Measurements from ENCODE around the gene SEMA5A.
"Not testable (repeated sequence)": the region's sequence is repeated elsewhere in the genome, so short reads cannot be mapped to it uniquely, and the experiment has no call there.

Gene SEMA5A

DNA sequence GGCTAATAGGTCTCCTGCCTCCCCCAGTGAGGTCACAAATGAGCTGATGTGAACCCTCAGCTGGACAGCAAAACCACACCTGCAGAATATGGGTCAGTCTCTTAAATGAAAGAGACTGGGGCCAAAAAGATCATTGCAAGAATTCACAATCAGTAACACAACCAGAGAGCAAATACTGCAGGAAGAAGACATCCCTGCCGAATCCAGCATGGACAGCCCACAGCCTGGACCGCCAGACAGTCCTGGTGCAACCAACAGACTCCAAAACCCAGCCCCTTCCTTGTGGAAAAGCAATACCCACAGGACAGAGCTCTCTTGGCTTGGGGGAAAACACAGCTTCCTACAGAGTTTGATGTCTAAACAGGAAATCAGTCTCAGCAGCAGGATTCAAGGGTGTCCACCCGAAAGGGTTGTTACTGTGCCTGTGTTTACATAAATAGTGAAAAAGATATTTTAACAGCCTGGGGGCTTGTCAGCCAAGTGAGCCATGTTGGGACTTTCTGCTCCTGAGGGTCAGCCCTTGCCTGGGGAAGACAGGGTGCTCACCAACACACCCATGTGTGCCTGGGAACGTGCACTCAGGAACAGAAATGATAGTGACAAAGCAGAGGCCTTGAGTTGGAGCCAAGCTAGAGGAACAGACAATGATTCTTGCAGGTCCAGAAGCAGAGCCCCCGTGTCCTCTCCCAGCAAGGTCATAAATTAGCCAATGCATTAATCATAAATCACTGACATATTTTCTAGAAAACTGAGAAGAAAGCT lies 106.2 kb downstream of the SEMA5A start:
- DNase-seq = no peak

GRCh38 chr5:9438596-9439354 lies 107.1 kb downstream of the SEMA5A start:
- DNase-seq = no peak

DNA sequence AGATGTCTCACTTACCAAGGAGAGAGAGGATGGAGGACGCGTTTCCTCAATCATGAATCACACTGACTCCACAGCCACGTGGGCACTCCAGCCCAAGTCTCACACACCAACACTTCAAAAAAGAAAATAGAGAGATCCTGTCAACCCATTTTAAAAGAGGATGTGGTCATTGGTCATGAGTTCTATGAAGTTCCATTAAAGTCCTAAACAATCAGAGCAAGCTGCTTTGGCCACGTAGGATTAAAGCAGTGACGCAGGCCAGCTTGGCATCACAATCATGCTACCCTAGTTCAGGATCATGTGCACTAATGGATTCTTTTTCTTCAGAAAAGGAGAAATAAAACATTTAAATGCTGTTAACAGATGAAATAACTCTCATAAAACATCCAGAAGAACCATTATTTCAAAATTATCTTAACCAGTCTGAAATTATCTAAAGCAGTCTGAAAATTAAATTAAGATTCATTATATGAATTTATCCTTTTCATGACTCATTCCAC lies 108.1 kb downstream of the SEMA5A start:
- DNase-seq = no peak

DNA sequence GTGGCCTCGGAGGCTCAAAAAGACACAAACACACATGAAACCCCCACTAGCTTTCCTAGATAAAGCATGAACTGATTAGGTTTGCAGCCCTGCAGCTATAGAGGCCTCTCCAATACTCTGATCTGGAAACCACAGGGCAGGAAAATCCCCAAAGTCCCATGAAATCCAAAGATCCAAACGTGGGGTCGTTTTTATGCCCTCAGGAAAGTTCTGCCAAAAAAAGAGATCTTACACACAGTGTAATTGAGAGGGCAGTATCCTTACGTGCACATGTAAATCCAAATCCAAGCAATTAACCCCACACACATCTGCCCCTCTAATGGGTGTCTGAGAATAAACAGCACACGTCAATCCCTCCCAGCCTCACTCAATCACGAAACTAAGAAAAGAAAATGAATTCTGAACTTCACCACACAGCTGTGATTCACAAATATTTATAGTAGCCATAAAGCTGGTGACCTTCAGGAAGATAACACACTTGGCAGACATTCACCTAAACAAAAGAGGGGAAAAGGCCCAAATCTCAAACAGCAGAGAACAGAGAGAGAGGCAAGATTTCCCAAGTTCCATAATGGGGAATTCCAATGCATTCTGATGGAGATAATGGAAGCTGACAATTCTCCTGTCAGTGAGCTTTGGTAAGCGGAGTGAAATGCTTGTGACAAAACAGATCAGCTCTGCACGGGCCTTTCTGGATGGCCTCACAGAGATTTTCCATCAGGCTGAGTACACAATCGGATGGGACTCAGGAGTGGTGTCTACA lies 114.2 kb downstream of the SEMA5A start:
- no peak for DNase-seq

- DNase-seq = no peak
Measured at GRCh38 chr5:9431151-9431495, 114.8 kb downstream of the SEMA5A start.

DNA sequence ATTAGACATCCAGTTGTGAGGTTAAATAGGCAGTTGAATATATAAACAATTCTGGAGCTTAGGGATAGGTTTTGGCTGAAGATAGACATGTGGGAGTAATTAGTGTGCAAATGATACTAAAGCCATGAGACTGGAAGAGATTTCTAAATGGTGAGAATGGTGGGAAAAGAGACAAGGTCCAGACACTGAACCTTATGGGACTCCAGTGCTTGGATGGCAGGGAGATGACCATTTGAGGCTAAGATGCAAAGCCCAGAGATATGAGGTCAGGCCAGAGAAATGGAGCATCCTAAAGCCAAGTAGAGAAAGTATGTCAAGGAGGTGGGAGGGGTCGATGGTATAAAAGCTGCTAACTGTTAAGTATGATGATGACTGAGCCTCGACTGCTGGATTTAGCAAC lies 115.6 kb downstream of the SEMA5A start:
- DNase-seq = no peak

DNA sequence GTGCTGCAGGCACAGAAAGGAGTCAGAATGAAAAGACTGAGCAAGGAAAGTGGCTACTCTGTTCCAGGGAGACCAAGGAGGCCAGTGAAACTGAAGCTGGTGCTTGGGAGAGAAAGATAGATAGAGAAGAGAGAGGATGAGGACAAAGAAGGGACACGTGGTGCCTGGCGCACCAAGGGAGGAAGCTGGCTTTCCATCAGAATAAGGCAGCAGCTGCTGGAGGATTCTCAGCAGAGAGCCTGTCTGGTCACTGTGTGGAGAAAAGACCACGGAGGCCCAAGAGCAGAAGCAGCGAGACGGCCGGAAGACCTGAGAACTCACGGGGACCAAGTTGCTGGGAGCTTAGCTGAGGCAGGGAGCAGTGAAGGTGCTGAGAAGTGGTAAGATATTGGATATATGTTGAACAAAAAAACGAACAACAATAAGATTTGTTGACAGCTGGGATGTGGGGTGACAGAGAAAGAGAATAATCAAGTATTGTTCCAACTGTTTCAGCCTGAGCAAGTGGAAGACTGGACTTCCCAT lies 116.1 kb downstream of the SEMA5A start:
- DNase-seq = no peak

DNA sequence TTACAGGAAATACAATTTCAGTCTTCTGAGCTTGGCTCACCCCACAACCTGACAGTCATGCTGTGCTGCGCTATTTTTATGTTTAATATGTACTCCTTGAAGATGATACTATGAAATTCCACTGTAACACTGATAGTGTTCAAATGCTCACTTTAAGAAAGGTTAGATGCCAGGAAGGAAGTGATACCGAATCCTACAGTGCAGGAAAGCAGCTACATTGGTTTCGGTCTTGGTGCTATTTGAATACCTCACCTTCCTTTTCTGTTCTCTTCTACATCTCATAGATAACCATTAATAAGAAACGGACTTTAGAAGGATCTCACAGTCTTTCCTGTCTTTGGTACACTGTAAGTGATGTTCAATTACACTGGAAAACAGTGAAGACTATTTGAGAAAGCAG lies 117.6 kb downstream of the SEMA5A start:
- no peak for DNase-seq

DNA sequence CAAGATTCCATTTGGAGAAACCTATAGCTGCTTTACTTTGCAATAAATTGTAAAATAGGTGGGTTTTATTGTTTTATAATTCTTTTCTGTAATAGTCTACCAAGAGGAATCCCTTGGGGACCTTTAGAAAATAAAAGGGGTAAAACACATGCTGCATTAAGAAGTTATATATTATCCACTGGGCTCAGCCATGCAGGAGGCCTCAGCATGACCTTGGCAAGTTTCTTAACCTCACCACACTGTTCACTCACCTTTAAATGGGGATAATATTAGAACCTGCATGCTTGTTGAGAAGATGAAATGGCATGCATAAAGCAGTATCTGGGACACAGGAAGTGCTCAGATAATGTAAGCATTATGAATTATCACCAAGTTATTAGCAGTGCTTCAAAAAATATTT lies 120.2 kb downstream of the SEMA5A start:
- no peak for DNase-seq

DNA sequence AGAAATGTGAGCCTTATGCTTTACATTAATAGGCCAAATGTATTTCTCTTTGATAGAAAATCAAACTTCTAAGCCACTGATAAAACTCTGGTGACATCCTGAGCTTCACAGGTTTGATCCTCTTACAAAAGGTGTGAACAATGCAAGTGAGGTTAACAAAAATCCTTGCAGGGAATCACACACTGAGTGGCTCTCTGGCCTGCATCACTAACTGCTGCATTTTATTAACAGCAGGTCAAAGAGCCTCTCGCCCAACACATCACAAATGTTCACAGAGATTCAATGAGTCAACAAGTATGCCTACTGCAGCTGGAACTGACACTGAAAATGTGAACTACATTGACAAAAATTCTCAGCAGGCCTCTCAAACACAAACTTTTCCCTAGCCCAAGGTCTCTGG lies 122.3 kb downstream of the SEMA5A start:
- DNase-seq = no peak

GRCh38 chr5:9421884-9422283 lies 124.0 kb downstream of the SEMA5A start:
- DNase-seq = no peak

- no peak for DNase-seq
Measured at GRCh38 chr5:9419794-9420193, 126.1 kb downstream of the SEMA5A start.

GRCh38 chr5:9415566-9415965 lies 130.3 kb downstream of the SEMA5A start:
- no peak for DNase-seq

- DNase-seq = no peak
Measured at GRCh38 chr5:9415091-9415490, 130.8 kb downstream of the SEMA5A start.

- DNase-seq = no peak
Measured at GRCh38 chr5:9411142-9411541, 134.7 kb downstream of the SEMA5A start.

DNA sequence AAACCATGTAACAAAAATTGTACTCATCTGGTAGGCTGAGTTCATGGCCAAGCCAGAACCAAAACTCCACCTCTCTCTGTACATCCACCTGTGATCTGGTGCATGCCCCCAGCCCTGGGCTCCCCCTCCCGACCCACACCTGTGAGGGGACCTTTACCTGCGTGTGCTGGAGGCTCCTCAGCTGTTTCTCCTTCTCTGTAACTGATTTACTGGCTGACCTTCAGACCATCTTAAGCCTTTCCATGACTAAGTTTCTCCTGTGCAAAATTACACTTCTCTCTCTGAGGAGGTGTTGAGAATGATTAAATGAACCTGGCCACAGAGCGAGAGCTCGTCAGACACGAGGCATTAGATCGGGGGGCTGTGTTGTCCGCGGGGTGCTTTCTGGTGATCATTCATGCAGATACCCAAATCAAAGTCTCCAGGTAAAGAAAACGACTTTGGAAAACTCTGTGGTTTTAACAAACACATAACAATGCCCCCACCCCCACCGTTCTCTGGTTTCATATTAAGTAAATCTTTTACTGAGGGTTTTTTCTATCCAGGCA lies 136.4 kb downstream of the SEMA5A start:
- DNase-seq = peak; percentile 44

GRCh38 chr5:9408964-9409363 lies 136.9 kb downstream of the SEMA5A start:
- no peak for DNase-seq

GRCh38 chr5:9405196-9405754 lies 140.6 kb downstream of the SEMA5A start:
- no peak for DNase-seq

DNA sequence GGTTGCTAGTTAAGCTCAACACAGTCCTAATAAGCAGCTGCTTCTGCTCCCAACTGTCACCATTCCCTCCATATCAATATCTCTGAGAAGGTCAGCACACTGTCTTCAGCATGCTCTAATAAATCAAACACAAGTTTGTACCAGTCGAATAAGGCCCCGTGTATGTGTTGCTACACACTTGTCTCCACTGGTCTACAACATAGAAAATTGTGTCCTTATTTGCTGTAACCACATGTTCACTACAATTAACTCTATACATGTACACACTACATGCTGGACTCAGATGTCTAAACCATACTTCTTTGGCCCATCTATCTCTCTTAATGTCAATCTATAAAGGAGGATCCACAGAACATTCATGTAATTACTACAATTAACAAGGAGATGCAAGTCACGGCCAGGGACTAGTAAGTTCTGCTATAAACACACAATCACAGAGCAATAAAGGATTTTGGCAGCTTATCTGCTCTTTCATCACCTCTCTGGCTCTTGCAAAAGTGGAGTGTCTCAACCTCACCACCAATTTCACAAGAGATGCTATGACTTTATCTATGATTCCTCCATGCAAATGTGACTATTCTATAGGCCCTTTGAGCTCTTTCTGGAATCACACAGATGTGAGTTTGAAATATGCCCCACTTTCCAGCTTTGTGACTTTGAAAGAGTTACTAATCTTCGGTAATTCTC lies 143.9 kb downstream of the SEMA5A start:
- DNase-seq = no peak

DNA sequence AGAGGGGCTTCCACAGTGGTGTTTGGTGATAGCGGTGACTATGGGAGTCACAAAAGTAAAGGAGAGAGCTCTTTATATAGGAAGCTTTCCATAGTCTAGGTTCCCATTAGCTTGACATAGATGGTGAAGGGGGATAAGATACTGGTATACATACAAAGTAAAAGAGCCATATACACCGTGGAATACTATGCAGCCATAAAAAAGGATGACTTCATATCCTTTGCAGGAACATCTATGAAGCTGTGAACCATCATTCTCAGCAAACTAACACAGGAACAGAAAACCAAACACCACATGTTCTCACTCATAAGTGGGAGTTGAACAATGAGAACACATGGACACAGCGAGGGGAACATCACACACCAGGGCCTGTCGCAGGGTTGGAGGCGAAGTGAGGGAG lies 146.1 kb downstream of the SEMA5A start:
- not testable (repeated sequence) for DNase-seq

- DNase-seq = no peak
Measured at GRCh38 chr5:9399094-9399493, 146.8 kb downstream of the SEMA5A start.

GRCh38 chr5:9398227-9398626 lies 147.6 kb downstream of the SEMA5A start:
- DNase-seq = no peak
